ENCODE measurements around the gene ANKRD22.
"Not testable (repeated sequence)": the region's sequence is repeated elsewhere in the genome, so short reads cannot be mapped to it uniquely, and the experiment has no call there.

Gene ANKRD22

DNA sequence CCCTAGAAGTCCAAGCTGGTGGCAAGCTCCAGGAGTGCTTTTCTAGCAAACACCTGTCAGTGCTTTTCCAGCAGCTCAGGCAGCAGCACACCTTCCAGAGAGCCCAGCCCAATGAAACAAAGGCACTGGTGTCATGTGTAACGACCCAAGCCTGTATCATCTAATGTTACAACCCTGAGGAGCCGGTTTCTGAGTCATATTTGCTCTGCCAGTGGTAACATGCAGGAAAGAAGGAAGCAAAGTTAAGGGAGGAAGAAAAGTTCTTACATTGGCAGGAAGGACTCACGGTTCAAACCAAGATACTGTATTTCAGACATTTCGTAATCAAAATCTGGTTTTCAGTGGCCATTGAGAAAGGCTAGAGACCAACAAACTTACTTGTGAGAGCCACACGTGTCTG is at the start of gene ANKRD22:
TSS of gene ANKRD22 (minus strand) at position 139 of the 400 bp plus-strand sequence. CDS start 237 bp downstream, outside the sequence.
- peak; percentile 76 to 80 for DNase-seq

DNA sequence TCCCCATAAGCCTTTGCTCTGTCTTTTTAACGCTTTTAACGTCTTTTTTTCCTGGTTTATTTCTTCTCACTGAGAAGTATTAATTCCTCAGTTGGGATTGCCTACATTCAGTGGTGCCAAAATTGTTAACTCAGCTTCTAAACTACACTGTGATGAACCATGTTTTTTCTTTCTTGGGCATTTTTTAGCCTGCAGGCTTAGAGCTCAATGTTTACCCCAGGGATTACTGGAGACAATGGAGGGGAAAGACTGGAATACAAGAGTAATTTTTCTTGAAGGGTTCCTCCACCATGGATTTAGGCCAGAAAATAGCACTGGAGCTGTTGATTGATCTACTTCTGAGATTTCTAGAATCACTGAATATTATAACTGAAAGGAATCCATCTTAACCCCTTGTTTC is 48.2 kb upstream of the ANKRD22 start:
- no peak for DNase-seq

DNA sequence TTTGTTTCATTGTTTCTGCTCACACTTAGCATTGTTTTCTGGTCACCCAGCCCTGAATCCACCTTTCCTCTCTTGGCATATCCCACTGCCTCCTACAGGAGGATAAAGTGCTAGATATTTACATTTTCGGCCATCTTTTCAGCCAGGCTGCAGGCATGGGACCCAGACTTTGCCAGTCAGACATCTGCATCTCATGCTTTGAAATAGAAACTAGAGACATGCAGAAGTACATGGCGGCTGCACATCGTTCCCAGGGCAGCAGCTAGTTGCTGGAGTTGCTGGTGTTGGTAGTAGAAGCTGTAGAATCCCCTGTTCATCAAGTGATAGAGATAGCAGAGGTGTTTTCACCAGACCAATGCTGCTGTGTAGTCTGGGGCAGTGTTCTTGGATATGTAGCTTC is 47.1 kb upstream of the ANKRD22 start:
- no peak for DNase-seq

DNA sequence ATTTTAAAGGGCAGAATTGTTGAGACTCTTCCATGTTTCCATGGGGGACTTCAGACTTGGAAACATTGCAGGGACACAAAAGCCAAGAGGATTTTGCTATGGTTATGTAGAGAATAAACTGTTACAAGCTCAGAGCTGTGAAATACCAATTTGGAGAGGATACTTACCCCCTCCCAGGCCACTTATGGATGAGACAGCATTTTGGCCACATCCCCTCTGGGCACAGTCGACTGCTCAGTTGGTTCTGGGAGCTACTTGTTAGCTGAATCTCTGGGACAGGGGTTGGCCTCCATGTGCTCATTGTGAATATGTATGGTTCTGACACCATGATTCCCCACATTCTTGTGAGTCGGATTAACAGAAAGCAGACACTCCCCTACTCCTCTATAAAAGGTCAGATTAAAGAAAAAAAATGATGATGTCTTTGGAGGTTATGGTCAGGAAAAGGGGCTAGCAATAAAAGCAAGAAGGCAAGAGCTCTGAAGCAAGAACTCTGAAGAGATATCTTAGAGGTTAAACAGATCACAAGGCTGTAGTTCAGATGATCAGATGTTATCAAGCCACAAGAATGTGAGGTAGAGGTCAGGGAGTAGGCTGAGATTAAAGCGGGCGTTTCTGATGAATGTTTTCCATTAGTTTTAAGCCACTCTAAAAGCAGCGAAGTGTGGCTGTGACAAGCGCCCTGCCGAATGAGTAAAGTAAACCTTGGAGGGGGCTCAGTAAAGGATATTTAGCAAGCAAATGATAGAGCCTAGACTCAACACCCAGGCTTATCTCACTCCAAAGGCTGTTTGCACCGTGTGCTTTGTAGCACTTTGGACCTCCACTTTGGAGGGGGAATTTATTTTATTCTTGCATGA is 45.6 kb upstream of the ANKRD22 start:
- DNase-seq: no peak

DNA sequence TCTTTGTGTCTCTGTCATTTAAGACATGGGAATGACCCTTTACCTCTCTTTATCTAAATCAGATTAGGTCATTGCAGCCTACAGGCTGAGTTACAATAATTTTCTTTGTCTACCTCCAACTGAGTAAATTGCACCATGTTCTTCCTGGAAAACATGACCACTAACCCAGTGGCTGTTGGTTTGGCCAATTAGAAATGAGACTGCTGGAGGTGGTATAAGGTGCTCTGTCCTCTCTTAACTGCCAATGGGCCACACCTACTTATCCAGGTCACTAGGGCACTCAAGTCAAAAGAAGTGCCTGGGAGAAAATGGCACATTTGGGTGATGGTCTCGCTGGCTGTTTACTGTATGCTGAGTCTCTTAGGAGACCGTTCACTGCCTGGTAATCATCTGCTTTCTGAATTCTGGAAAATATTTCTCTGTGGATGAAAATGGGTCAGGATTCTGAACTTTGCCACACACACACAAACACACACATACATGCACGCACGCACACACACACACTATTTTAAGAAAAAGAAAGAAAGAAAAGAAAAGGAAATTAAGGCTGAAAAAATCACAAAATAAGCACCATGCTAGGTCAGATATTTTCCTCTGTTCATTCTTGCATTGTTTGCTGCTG is 44.8 kb upstream of the ANKRD22 start:
- no peak for DNase-seq

DNA sequence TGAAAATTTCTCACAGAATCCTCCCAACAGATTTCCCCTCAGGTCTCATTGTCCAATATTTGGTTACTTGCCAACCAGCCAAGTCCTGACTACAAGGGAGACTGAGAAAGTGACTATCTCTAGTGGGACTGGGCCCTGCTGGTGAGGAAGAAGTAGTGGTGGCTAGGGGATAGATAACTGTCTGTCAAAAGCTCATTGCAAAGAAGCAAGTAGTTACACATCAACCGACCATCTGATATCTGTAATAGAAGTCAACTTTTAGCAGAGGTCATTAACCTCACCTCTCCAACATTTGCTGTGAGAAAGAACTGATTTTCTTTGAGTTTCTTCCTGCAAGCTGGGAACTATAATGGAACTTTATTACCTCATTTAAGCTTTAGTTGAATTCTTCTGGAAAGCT is 43.6 kb upstream of the ANKRD22 start:
- no peak for DNase-seq

DNA sequence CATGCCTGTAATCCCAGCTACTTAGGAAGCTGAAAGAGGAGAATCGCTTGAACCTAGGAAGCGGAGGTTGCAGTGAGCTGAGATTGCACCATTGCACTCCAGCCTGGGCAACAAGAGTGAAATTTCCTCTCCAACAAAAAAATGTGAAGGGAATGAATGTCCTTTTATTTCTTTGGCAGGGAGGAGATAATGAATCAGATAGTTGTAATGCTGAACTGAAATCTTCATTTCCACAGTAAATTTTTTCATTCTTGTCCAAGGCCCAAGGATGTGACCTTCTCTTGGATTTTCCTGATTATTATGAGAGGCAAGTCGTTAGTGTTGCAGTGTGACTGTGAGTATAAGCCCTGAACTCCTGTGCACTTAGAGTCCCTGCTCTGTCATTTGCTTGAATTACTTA is 42.0 kb upstream of the ANKRD22 start:
- DNase-seq: no peak

DNA sequence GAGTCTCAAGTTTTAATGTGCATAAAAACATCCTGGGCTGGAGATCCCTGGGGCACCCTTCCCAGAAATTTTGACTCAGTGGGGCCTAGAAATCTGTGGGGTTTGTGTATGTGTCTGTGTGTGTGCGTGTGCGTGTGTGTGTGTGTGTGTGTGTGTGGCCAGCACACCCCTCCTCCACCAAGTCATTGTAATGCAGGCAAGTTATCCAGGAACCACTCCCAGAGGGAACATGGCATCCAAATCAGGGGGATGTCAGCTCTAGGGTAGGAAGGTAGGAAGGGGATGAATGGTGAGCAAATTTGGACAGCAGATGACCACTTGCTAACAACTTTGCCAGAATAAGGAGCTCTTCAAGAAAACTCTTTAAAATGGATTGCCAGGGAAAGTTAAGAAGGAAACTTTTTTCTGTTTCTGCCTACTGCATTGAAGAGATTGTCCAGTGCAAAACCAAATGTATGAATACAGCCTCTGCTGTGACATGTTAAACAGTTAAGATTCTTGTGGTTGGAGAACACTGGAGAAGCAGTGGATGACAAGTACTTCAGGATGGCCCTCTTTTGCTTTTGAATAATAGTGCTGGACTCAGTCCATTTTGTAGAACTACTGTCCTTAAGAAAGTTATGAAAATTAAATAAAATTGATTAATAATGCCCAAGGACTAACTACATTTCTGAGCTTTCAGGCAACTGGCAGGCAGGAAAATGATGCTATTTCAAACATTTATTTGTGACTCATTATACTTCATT is 40.8 kb upstream of the ANKRD22 start:
- no peak for DNase-seq

DNA sequence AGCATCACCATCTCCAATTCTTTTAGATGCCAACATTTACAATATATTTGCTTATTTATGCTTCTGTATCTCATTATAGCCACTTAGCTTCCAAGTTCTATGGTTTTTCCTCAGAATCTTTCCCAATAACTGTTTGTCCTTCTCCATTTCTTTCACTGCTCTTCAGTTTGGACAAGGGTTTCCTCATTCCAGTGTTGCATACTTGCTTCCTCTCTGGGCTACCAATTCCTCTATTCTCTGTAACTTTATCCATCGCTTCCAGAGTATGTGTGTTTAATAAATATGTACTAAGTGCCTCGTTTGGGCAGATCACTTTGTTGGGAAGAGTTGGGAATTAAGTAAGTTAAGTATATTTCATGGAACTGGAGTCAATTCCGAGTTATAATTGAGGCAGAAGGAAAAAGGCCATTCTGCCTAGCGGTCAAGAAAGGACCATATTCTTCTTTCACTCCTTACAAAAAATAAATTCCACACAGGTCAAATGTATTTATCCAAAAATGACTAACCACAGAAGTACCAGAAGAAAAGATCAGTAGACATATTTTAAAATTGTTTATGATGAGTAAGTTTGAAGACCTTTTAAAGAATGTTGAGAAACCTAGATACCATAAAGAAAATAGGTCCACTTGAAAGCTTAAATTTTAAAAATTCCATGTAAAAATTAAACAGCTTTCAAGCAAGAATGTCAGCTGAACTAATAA is 39.2 kb upstream of the ANKRD22 start:
- peak; percentile 44 to 52 for DNase-seq

DNA sequence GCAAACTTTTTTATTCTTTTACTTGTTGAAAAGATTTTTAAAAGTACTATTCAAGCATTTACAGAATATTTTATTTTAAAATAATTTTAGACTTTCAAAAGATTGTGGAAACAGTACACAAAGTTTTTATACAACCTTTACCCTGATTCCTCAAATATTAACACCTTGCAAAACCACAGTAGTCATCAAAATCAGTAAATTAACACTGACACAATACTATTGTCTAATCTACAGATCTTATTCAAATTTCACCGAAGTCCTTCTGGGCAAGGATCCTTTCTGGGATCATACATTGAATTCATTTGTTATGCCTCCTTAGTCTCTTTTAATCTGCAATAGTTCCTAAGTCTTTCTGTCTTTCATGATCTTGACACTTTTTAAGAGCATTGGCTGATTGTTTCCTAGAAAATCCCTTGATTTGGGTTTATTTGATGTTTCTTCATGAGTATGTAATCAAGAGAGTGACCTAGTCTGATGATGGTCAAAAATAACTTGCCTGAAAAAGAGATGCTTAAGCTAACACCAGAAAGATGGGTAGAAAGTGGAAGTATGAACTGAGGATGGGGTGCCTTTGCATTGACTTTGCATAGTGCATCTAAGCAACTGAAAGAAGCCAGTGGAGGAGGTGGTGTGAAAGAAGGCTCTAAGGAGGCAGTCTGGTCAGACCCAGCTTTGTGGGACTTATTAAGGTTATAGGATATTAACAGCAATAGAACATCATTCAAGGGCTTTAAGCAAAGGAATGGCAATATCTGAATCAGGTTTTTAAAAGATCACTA is 38.1 kb upstream of the ANKRD22 start:
- no peak for DNase-seq

DNA sequence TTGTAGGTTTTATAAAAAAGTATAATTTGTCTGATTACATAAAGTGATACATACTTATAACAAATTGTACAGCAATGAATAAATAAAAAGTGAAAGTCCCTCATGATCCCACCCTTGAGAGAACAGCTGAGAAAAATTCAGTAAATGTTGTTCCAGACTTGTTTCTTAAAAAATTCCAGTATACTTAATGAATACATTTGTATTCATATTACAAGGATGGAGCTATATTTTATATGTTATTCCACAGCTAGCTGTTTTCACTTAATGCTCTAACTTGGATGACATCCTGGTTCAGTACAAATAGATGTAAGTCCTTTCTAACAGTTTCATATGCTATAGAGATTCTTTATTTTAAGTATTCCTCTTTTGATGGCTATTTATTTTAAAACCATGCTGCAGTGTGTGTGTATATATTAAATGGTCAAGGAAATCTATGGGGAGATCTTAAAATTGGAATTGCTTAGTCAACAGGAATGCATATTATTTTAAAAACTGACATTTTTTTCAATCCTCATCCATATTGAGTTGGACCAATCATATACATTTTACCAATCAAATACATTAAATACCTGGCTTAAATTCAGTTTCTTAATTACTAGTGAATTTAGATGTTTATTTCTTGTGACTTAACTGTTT is 37.3 kb upstream of the ANKRD22 start:
- no peak for DNase-seq

DNA sequence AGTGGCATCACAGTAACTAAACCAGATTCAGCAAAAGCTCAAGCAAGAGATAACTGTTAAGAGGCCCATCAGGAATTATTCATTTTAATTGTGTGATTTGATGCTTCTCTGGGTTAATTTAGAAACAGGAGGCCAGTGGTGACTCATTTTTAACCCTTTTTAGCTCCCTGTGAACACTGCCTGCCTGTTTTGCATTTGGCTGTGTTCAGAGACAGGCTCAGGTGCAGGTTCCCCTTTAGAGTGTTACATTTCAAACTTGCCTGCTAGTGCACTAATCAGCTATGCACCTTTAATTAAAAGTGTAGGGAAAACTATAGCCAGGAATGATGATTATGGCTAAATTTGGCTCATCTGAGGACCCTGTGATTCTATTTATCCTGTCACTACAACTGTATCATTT is 34.9 kb upstream of the ANKRD22 start:
- no peak for DNase-seq

DNA sequence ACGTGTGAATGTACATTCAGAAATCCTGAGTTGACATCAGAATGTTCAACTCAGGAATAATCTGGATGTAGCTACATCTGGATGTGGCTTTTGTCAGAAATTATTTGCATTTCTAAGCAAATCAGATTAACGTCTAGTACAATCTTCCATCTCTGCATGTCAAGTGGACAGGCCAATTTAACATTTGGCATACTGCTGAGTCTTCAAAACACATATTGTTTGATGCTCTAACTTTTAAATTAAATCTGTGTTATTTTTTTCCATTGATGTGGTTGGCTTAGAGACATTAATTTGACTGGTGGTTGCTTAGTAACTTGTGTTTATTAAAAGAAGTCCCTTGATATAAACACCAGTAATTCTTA is 31.8 kb upstream of the ANKRD22 start:
- DNase-seq: no peak

DNA sequence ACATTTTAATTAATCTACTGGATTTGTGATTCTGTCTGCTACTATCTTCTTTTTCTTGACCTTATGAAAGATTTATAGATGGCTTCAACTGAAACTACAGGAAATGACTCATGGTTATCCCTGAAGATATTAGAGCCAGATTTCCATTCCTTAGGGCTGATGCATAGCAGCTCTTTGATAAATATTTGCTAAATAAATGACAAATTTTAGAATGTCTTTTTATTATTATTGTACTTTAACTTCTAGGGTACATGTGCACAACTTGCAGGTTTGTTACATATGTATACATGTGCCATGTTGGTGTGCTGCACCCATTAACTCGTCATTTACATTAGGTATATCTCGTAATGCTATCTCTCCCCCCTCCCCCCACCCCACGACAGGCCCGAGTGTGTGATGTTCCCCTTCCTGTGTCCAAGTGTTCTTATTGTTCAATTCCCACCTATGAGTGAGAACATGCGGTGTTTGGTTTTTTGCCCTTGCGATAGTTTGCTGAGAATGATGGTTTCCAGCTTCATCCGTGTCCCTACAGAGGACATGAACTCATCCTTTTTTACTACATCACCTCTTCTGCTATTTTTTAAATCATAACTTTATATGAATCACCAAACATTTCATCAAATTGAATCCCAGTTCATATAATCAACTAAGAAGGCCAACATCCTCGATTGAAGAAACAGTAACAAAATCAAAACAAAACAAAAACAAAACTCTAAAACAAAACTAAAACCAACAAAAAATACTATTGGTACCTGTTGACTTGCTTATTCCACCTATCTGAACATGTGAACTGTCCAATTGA is 31.2 kb upstream of the ANKRD22 start:
- DNase-seq: not testable (repeated sequence)

DNA sequence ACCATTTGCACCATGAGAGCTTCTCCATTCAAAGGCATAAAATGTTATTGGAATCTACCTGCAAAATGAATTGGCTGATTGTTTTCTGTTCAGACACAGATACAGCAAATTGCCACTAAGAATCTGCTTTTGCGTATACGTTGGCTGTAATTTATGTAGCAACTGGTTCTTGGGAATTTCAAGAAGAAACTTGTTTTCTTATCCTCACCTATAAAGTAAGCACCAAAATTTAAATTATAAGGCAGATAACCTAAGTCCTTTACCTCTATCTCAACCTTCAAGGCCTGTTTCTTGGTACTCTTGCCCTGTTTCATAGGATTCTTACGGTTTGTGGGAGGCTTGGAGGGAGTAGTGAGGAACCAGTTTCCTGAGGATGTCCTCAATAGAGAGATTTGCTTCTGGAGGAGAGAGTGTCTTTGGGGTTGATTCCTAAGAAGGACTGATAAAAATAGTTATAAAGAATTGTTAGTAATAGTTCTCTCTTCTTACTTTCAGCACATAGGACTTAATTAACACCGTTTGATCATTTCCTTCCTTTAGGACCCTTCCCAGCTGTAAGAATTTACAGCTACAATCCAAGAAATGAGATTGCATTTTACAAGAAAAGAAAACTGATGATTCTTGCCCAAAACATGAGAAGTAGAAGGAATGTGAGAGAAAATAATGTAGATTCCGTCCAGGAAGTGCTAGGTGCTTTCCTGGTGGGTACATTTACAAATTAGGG is 30.4 kb upstream of the ANKRD22 start:
- DNase-seq: no peak

DNA sequence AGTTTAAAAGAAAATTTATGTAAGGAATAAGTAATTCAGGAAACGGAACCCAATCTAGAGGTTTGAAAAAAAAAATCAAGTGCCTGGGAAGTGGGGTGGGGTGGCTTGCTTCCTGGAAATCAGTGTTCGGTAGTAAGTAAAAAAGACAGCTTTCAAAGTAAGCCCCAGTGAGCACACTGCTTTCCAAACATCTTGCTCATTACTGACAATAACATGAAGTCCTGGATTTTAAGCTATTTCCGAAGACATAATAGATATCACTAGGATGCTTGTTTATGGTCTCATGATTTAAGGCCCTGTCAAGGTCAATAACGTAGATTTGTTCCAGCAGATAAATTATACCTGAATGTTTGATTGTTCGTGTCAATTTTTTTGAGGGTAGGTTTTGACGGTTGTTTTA is 29.7 kb upstream of the ANKRD22 start:
- DNase-seq: no peak

DNA sequence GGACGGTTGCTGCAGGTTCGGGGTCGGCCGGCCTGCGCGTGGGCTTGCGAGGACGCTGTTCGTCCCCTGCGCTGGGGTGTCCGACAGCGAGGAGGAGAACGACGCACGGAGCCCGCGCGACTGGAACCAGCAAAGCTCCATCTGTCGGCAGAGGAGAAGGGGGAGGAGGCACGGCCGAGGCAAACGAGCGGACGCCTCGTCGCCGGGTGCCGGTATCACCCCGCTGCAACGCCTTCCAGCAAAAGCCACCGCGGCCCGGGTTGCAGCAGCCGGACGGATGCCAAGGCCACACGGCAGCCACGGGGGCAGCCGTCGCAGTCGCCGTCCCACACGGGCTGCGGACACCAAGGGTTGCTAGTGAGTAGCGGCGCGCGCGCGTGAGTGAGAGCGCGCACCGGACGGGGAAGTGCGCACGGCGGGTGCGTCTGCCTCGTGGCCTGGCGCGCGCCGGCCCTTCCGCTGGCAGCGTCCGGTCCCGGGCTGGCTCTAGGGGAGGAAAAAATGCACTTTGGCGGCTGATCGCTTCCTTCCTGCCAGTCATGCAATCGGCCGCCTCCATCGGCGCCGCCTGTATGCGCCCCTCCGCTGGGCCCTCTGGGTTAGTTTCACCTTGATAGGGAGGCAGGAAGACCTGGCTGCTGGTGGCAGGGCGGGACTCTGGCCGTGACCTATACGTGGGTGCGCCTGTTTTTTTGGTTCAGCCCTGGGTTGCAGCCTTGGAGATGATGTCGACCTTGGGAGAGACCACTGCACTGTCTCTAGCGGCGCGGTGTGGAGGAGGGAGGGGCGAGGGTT is 28.8 kb upstream of the ANKRD22 start:
- peak; percentile 71 to 84 for DNase-seq

DNA sequence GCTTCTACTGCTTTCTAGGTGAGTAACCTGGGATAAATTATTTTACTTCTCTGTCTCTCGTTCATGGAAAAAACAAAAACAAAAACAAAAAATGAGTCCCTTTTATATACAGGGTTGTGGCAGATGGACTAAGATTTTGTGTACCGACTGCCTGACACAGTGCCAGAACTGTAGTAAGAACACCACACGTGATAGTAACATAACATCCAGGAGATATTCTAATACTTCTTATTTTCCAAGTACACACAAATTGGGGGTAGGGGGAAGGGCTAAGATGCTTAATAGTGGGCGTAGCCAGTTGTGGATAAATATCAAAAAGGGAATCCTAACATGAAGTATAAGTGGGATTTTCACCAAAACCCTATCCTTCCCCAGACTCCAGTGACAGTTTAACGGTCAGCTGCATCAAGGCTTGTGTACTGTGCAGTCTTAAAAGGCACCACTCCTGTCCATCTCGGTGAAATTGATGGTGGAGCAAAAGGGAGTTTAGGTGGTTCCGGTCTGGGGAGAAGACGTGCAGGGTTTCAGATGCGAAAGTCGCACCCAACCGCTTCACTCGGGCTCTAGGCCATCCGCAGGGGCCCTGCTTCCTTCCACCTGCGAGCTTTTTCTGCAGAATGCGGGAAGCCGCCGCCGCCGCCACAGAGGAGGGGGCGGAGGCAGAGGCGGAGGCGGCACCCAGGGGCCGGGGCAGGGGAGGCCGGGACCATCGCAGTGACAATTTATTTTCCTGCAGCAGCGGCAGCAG is 28.1 kb upstream of the ANKRD22 start, which contains the start of gene STAMBPL1:
TSS of gene STAMBPL1 (plus strand) at position 712 of the 748 bp plus-strand sequence. CDS start 21,464 bp downstream, outside the sequence.
- DNase-seq: no peak

Data from inflammatory macrophage treated with lipopolysaccharide for 1 hour (primary cell).